OCI-LY7 (cell line): ENCODE measurements around the gene TRIO. TPM values are rescaled to one million over a fixed set of nuclear protein-coding genes. Genes with fewer than 3 reads are reported as not detected.

Source experiments
- BruUV-seq: library from RNA; stranded (reverse); fragments of 400-500 nt; replicated peaks from 2 replicates; lab custom pipeline; 2021; lab: Mats Ljungman, UMichigan
- CTCF ChIA-PET: fragments of 300-600 bp; sonication (Branson Sonifier 250); formaldehyde crosslinking; loops from one replicate; lab custom pipeline; 2022; ENCODE audit warnings: antibody characterized with exemption; ENCODE audit not compliant: unreplicated experiment; lab: Charles Lee
- POLR2A ChIA-PET: fragments of 300-600 bp; sonication (Branson Sonifier 250); formaldehyde crosslinking; loops from one replicate; lab custom pipeline; 2022; ENCODE audit warnings: antibody characterized with exemption; lab: Charles Lee
- DNase-seq: peaks from one replicate; pipeline ENCODE4 v3.0.0-alpha.2; 2015; ENCODE audit warnings: low spot score
- H2AFZ ChIP-seq: fragments of 200-600 bp; sonication (generic), shearing (Covaris generic); 2 replicates; pipeline ENCODE4 v1.6.1; 2014; ENCODE audit warnings: mild to moderate bottlenecking, antibody characterized with exemption, low read length, moderate library complexity
- H3K27ac ChIP-seq: fragments of 200-600 bp; sonication (generic); 2 replicates; pipeline ENCODE4 v1.5.1; 2014; ENCODE audit warnings: mixed run types, low read depth, mild to moderate bottlenecking, moderate library complexity, low read length, inconsistent platforms; ENCODE audit not compliant: poor library complexity, severe bottlenecking
- H3K36me3 ChIP-seq: fragments of 200-600 bp; sonication (generic); 2 replicates; pipeline ENCODE4 v1.6.1; 2014; ENCODE audit warnings: mild to moderate bottlenecking, antibody characterized with exemption, low read length, moderate library complexity, mixed read lengths; ENCODE audit not compliant: insufficient read depth
- H3K4me1 ChIP-seq: fragments of 200-600 bp; sonication (generic); 2 replicates; pipeline ENCODE4 v1.5.1; 2014; ENCODE audit warnings: mild to moderate bottlenecking, low read length; ENCODE audit not compliant: insufficient read depth, poor library complexity, severe bottlenecking
- H3K4me2 ChIP-seq: fragments of 200-600 bp; sonication (generic); 2 replicates; pipeline ENCODE4 v1.6.1; 2014; ENCODE audit warnings: mild to moderate bottlenecking, low read length
- H3K4me3 ChIP-seq: fragments of 200-600 bp; sonication (generic); 2 replicates; pipeline ENCODE4 v1.5.1; 2014; ENCODE audit warnings: mild to moderate bottlenecking, low read depth, low read length; ENCODE audit not compliant: poor library complexity, severe bottlenecking
- H3K79me2 ChIP-seq: fragments of 200-600 bp; sonication (generic); 2 replicates; pipeline ENCODE4 v1.6.1; 2016; ENCODE audit warnings: low read depth, mild to moderate bottlenecking, low read length, moderate library complexity, mixed read lengths; ENCODE audit not compliant: insufficient read depth
- H3K9me2 ChIP-seq: fragments of 200-600 bp; sonication (generic); 2 replicates; pipeline ENCODE4 v1.6.1; 2016; ENCODE audit warnings: mild to moderate bottlenecking, low read length, mixed read lengths; ENCODE audit not compliant: insufficient read depth
- H3K9me3 ChIP-seq: fragments of 200-600 bp; sonication (generic); 2 replicates; pipeline ENCODE4 v1.6.1; 2014; ENCODE audit warnings: mild to moderate bottlenecking, mixed run types, low read length, mixed read lengths
- H4K20me1 ChIP-seq: fragments of 200-600 bp; sonication (generic); 2 replicates; pipeline ENCODE4 v1.6.1; 2014; ENCODE audit warnings: mild to moderate bottlenecking, antibody characterized with exemption, low read length, moderate library complexity, mixed read lengths; ENCODE audit not compliant: insufficient read depth
- EZH2phosphoT487 ChIP-seq: fragments of 200-600 bp; sonication (generic); IDR thresholded peaks from 2 replicates; pipeline ENCODE4 v1.6.1; 2018; ENCODE audit warnings: low read depth, borderline replicate concordance, mild to moderate bottlenecking, mixed run types, antibody characterized with exemption, low read length, moderate library complexity, mixed read lengths
- intact Hi-C: fragments of 100-400 bp; cut with micrococcal nuclease; formaldehyde crosslinking; loops from one replicate; pipeline ENCODE4 v1.10.0; 2022; ENCODE audit not compliant: unreplicated experiment
- total RNA-seq, 2 experiments: library from RNA; depleted of rRNA in 1 of 2; stranded (reverse); fragments of >200 nt in 1 of 2; shearing (Covaris generic) in 1 of 2; gene quantifications; 2 replicates each; pipeline ENCODE4 v1.2.3, GENCODE V29; 2014 to 2022
- TF ChIP-seq, protein P1 (sequence below): fragments of 200-600 bp; sonication (generic); conservative IDR thresholded peaks from 2 replicates; pipeline ENCODE4 v1.5.1; 2014; ENCODE audit warnings: mild to moderate bottlenecking, antibody characterized with exemption, low read length, moderate library complexity, mixed read lengths

Gene TRIO
- total RNA-seq, 2 experiments from 2014 or later, result 35.8 to 55.1 TPM

DNA sequence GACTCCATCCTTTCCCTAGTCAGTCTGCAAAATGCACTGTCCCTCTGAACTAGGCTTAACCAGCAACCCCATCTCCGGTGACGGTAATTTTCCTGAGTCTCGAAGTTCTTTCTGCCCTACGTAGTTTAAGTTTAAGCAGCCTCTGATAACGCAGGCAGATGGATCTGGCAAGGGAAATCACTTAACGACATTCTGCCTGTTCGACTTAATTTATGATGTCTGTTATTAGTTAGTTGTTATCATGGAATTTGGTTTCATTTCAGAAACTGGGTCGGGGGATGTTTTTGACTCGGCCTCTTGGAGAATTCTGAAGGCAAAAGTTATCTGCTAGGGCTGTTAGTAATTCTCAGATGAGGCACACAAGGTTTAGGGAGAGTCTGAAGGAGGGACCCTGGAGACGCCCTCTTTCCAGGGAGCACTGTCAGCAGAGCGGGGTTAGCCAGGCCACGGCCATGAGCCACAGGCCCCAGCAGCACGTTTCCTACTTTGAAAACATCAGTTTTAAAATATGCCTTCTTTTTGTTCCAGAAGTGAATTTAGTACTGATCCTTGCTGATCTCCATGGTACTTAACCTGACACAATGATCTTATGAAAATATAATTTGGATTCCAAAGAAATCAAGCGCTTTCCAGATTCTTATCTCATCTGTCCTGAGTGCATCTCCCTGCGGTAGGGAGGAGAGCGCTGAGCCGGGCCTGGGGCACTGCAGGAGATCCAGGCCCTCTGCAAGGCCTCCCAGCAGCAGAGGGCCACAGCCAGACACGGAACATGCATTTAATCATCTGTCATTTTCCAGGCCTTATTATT is 267.5 kb downstream of the TRIO start:
- Histone ChIP-seq H3K4me3 (no peak overlapping the region), H3K9me2 (no peaks in the 10 kb centered on the region), H3K4me2 (no peak overlapping the region), H4K20me1 (no peaks in the 10 kb centered on the region), H3K27ac (no peak overlapping the region), H3K9me3 (no peaks in the 10 kb centered on the region), H3K36me3 (0 out of 2 replicates have a peak, but pooled peaks cover 3% of the 10 kb centered on the region), H2AFZ (no peak overlapping the region), H3K79me2 (no peaks in the 10 kb centered on the region), H3K4me1 (no peaks in the 10 kb centered on the region)
- no peak for DNase-seq
- POLR2A ChIA-PET, result interaction anchor here (0.6 to 0.9 kb wide), 2 partner anchors 22 to 125 kb away, joined by 3 read pairs; no protein-coding TSS in a partner anchor
- CTCF ChIA-PET, result no interaction called here
- BruUV-seq, result no TSS peak
- TF ChIP-seq, protein P1, sequence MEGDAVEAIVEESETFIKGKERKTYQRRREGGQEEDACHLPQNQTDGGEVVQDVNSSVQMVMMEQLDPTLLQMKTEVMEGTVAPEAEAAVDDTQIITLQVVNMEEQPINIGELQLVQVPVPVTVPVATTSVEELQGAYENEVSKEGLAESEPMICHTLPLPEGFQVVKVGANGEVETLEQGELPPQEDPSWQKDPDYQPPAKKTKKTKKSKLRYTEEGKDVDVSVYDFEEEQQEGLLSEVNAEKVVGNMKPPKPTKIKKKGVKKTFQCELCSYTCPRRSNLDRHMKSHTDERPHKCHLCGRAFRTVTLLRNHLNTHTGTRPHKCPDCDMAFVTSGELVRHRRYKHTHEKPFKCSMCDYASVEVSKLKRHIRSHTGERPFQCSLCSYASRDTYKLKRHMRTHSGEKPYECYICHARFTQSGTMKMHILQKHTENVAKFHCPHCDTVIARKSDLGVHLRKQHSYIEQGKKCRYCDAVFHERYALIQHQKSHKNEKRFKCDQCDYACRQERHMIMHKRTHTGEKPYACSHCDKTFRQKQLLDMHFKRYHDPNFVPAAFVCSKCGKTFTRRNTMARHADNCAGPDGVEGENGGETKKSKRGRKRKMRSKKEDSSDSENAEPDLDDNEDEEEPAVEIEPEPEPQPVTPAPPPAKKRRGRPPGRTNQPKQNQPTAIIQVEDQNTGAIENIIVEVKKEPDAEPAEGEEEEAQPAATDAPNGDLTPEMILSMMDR, result no peak
- TF ChIP-seq EZH2phosphoT487, result no peak
- intact Hi-C loops, result no loop called here

DNA sequence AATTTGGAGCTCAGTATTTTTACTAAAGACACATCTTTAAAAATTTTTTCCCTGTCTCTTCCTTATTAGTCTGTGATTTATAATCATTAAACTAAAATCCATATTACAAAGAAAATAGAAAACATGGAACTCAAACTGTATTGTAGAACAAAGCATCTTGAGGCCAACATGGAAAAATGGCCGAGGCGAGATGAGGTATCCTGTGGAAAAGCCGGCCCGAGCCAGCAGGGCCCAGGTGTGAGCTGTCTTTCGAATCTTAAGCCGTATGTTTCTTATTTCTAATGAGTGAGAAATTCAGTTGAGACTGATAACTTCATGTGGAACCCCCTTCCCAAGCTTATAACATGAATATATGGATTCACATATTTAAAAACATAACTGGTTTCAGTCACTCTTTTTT is 268.1 kb downstream of the TRIO start:
- Histone ChIP-seq H3K9me2 (no peaks in the 10 kb centered on the region), H3K9me3 (no peaks in the 10 kb centered on the region), H3K27ac (no peak overlapping the region), H3K36me3 (0 out of 2 replicates have a peak, but pooled peaks cover 3% of the 10 kb centered on the region), H3K4me2 (no peak overlapping the region), H3K79me2 (no peaks in the 10 kb centered on the region), H4K20me1 (no peaks in the 10 kb centered on the region), H3K4me3 (no peak overlapping the region), H3K4me1 (no peaks in the 10 kb centered on the region), H2AFZ (no peak overlapping the region)
- POLR2A ChIA-PET, result interaction anchor here (0.6 to 0.9 kb wide), 2 partner anchors 23 to 124 kb away, joined by 3 read pairs; no protein-coding TSS in a partner anchor
- intact Hi-C loops, result no loop called here
- TF ChIP-seq, protein P1, result no peak
- no peak for TF ChIP-seq EZH2phosphoT487
- no TSS peak for BruUV-seq
- no peak for DNase-seq
- CTCF ChIA-PET, result no interaction called here

DNA sequence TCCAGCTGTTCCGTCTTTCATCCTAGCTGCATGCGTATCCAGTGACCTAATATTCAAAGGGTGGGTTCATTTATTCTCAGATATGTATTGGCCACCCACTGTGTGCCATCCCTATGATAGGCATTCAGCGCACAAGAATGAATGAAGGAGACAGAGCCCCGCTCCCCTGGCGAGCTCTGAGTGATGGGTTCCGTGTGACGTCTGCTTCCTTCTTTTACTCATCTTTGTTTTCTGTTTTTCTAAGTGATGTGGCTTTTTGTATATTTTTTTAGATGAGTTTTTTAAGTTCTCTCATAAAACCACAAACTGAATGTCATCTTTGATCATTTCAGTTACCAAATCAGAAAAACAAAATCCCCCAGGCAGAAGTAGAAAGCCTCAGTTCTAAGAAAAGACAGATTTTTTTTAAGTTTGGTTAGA is 270.2 kb downstream of the TRIO start:
- Histone ChIP-seq H3K4me1 (no peaks in the 10 kb centered on the region), H3K79me2 (no peaks in the 10 kb centered on the region), H3K4me2 (no peak overlapping the region), H3K4me3 (no peak overlapping the region), H2AFZ (no peak overlapping the region), H3K27ac (no peak overlapping the region), H3K36me3 (no peaks in the 10 kb centered on the region), H4K20me1 (no peaks in the 10 kb centered on the region), H3K9me3 (no peaks in the 10 kb centered on the region), H3K9me2 (no peaks in the 10 kb centered on the region)
- TF ChIP-seq, protein P1, result no peak
- no peak for TF ChIP-seq EZH2phosphoT487
- intact Hi-C loops, result no loop called here
- POLR2A ChIA-PET, result no interaction called here
- no peak for DNase-seq
- no TSS peak for BruUV-seq
- CTCF ChIA-PET, result no interaction called here
